T-cell (primary cell): ENCODE results near the gene PPT2. TPM values are rescaled to one million over a fixed set of nuclear protein-coding genes. Genes with fewer than 3 reads are reported as not detected.

Experiments
- ATAC-seq, 4 experiments: fragments of 200-7000 bp in 3 of 4; fragments of 150-1000 bp in 1 of 4; cut with Tn5 transposase; replicated peaks in 1 of 4; 1 replicate in 3 of 4; 2 replicates in 1 of 4; pipeline ENCODE4 v1.10.0; 2021; ENCODE audit warnings: moderate library complexity in 3 of 4, mild to moderate bottlenecking in 2 of 4, moderate number of reproducible peaks in 1 of 4
- CTCF ChIA-PET, 2 donors: fragments of 300-600 bp; sonication (Branson Sonifier 250); formaldehyde crosslinking; loops; one replicate each; lab custom pipeline; 2022; ENCODE audit warnings: antibody characterized with exemption in 2 of 2; lab: Charles Lee
- POLR2A ChIA-PET, 2 donors: fragments of 300-600 bp; sonication (Branson Sonifier 250); formaldehyde crosslinking; loops; one replicate each; lab custom pipeline; 2022; ENCODE audit warnings: antibody characterized with exemption in 2 of 2; lab: Charles Lee
- DNase-seq, 35 experiments: peaks; one replicate each; pipeline versions ENCODE4 v3.0.0 to v3.0.0-alpha.2; 2013 to 2023
- H3K27ac ChIP-seq: one replicate; pipeline ENCODE4 v1.5.1; 2013; ENCODE audit warnings: low read length
- H3K27me3 ChIP-seq, 2 experiments: replicated peaks in 1 of 2; 1 replicate in 1 of 2; 2 replicates in 1 of 2; pipeline versions ENCODE4 v1.6.1 to v1.7.0; 2013; ENCODE audit warnings: low read length in 1 of 2, mixed read lengths in 1 of 2; ENCODE audit not compliant: control insufficient read depth in 2 of 2, insufficient read depth in 2 of 2; ENCODE audit errors: extremely low read depth in 1 of 2
- H3K36me3 ChIP-seq, 2 donors: 1 replicate in 1 of 2; 2 replicates in 1 of 2; pipeline versions ENCODE4 v1.6.1 to v1.7.0; 2013; ENCODE audit warnings: low read length in 1 of 2; ENCODE audit not compliant: control insufficient read depth in 2 of 2, insufficient read depth in 1 of 2; ENCODE audit errors: extremely low read depth in 1 of 2
- H3K4me1 ChIP-seq, 2 experiments: 1 replicate in 1 of 2; 2 replicates in 1 of 2; pipeline versions ENCODE4 v1.6.1 to v1.7.0; 2013; ENCODE audit warnings: low read length in 2 of 2, mixed read lengths in 1 of 2; ENCODE audit not compliant: insufficient read depth in 2 of 2, control insufficient read depth in 1 of 2; ENCODE audit errors: extremely low read depth in 1 of 2
- H3K4me3 ChIP-seq, 2 donors: 1 replicate in 1 of 2; 2 replicates in 1 of 2; pipeline versions ENCODE4 v1.5.1 to v1.7.0; 2013; ENCODE audit warnings: mild to moderate bottlenecking in 2 of 2, low read length in 1 of 2, moderate library complexity in 1 of 2; ENCODE audit not compliant: control insufficient read depth in 1 of 2; ENCODE audit errors: extremely low read depth in 1 of 2
- H3K9me3 ChIP-seq: 2 replicates; pipeline ENCODE4 v1.7.0; 2013
- H3K27ac Mint-ChIP-seq, 2 donors: one replicate each; pipeline ENCODE4 v1.8.0; 2020 to 2021; ENCODE audit warnings: mild to moderate bottlenecking in 2 of 2, mixed read lengths in 2 of 2
- H3K27me3 Mint-ChIP-seq, 2 donors: one replicate each; pipeline ENCODE4 v1.8.0; 2021 to 2022; ENCODE audit warnings: mixed read lengths in 2 of 2
- H3K36me3 Mint-ChIP-seq: one replicate; pipeline ENCODE4 v1.8.0; 2021; ENCODE audit warnings: mixed read lengths
- H3K4me1 Mint-ChIP-seq, 3 donors: one replicate each; pipeline ENCODE4 v1.8.0; 2020 to 2022; ENCODE audit warnings: mixed read lengths in 3 of 3, mild to moderate bottlenecking in 1 of 3
- H3K4me3 Mint-ChIP-seq, 3 donors: one replicate each; pipeline ENCODE4 v1.8.0; 2020 to 2022; ENCODE audit warnings: mild to moderate bottlenecking in 3 of 3, mixed read lengths in 3 of 3, moderate library complexity in 3 of 3
- H3K9me3 Mint-ChIP-seq, 3 donors: one replicate each; pipeline ENCODE4 v1.8.0; 2020 to 2022; ENCODE audit warnings: mixed read lengths in 3 of 3
- WGBS: methylation state at CpG from one replicate; pipeline ENCODE4 v1.1.5; 2013; ENCODE audit warnings: missing lambda C conversion rate; ENCODE audit not compliant: insufficient coverage; 5-methylcytosine and 5-hydroxymethylcytosine counted together
- total RNA-seq, 35 experiments: library from RNA in 6 of 35; stranded (reverse) in 6 of 35; fragments of 120-200 nt in 1 of 35; gene quantifications; one replicate each; pipeline versions ENCODE4 v1.2.1 to v1.2.4 and lab custom pipeline; 2013 to 2026

The PPT2 gene
- total RNA-seq, 5 donors from 2014 or later (not counting 1 experiment from before 2014, with no cell fraction given): 11.2 to 25.6 (median 19.3) TPM

- no peak for ATAC-seq
- Mint-ChIP-seq H3K9me3 (no peaks in the 10 kb centered on the region), H3K4me3 (peak overlapping the region; percentile 72 to 91 (median 72)), H3K27ac (peak overlapping the region in 1 of 2 donors; percentile 41), H3K36me3 (no peaks in the 10 kb centered on the region), H3K4me1 (peaks cover 61 to 75% (median 74%) of the 10 kb centered on the region in 3 donors), H3K27me3 (peaks cover 6 to 40% of the 10 kb centered on the region in 2 donors)
- Histone ChIP-seq H3K9me3 (no peaks in the 10 kb centered on the region), H3K27me3 (peaks cover 5 to 49% of the 10 kb centered on the region in 2 experiments), H3K4me1 (peaks cover 6 to 77% of the 10 kb centered on the region in 2 experiments), H3K27ac (no peak overlapping the region), H3K4me3 (peak overlapping the region in 1 of 2 donors; percentile 26), H3K36me3 (no peaks in the 10 kb centered on the region)
- 86% methylated on average over 2 of the region's 8 CpGs for WGBS
- DNase-seq: peak in 3 of 35 experiments; percentile 22 to 32 (median 30)
- POLR2A ChIA-PET: interaction anchor here in 1 of 2 donors (0.5 to 0.7 kb wide), 2 partner anchors 10 to 46 kb away, joined by 5 to 15 read pairs; no protein-coding TSS in a partner anchor
- CTCF ChIA-PET: interaction anchor here in 1 of 2 donors (0.6 kb wide), 2 partner anchors 8 to 92 kb away, joined by 3 to 5 read pairs; no protein-coding TSS in a partner anchor
Observed at GRCh38 chr6:32151181-32151862, 2.6 kb upstream of the PPT2 start.

- WGBS: no CpG with 5 or more reads among the region's 24 CpGs
- ChIA-PET CTCF (interaction anchor here (0.6 kb wide), 2 partner anchors 9 to 35 kb away, joined by 5 read pairs; no protein-coding TSS in a partner anchor), POLR2A (interaction anchor here in 1 of 2 donors (0.7 kb wide), 1 partner anchor 47 kb away, joined by 15 read pairs; no protein-coding TSS in a partner anchor)
- Mint-ChIP-seq H3K27ac (peak within 1 kb of the TSS; percentile 70 to 71), H3K4me1 (peaks cover 61 to 74% (median 72%) of the 10 kb centered on the region in 3 donors), H3K36me3 (no peaks in the 10 kb centered on the region), H3K27me3 (peaks cover 6 to 36% of the 10 kb centered on the region in 2 donors), H3K4me3 (peak within 1 kb of the TSS; percentile 72 to 97 (median 91)), H3K9me3 (no peaks in the 10 kb centered on the region)
- H3K4me3 ChIP-seq: peak within 1 kb of the TSS in 1 of 2 donors; percentile 26
- H3K4me1 ChIP-seq: peaks cover 6 to 76% of the 10 kb centered on the region in 2 experiments
- H3K27ac ChIP-seq: no peak within 1 kb of the TSS
- DNase-seq: peak in 3 of 35 experiments; percentile 11 to 27 (median 14)
- no peak for ATAC-seq
- H3K36me3 ChIP-seq: no peaks in the 10 kb centered on the region
- no peaks in the 10 kb centered on the region for H3K9me3 ChIP-seq
- H3K27me3 ChIP-seq: peaks cover 3 to 49% of the 10 kb centered on the region in 2 experiments
Observed at GRCh38 chr6:32151863-32152768, 1.8 kb upstream of the PPT2 start, which contains the start of gene PRRT1. PRRT1 (minus strand) TSS chr6:32151939; CDS start chr6:32151827, 112 bp downstream.

- DNase-seq: no peak
- Mint-ChIP-seq H3K4me1 (peaks cover 59 to 73% (median 66%) of the 10 kb centered on the region in 3 donors), H3K36me3 (peaks cover 7% of the 10 kb centered on the region), H3K4me3 (peak overlapping the region; percentile 65 to 97 (median 91)), H3K27me3 (peaks cover 6 to 34% of the 10 kb centered on the region in 2 donors), H3K9me3 (no peaks in the 10 kb centered on the region), H3K27ac (peak overlapping the region; percentile 55 to 71)
- peak overlapping the region; percentile 81 for H3K27ac ChIP-seq
- H3K4me3 ChIP-seq: no peak overlapping the region
- peaks cover 6 to 71% of the 10 kb centered on the region in 2 experiments for H3K4me1 ChIP-seq
- H3K36me3 ChIP-seq: peaks cover 2 to 5% of the 10 kb centered on the region in 2 donors
- POLR2A ChIA-PET: no interaction called here
- WGBS: 77% methylated on average over 17 of the region's 35 CpGs
- peaks cover under 1 to 43% of the 10 kb centered on the region in 2 experiments for H3K27me3 ChIP-seq
- no peaks in the 10 kb centered on the region for H3K9me3 ChIP-seq
- CTCF ChIA-PET: interaction anchor here in 1 of 2 donors (0.6 kb wide), 1 partner anchor 36 kb away, joined by 5 read pairs; no protein-coding TSS in a partner anchor
- ATAC-seq: no peak
Observed at GRCh38 chr6:32152769-32153563, 975 bp upstream of the PPT2 start.

- Histone ChIP-seq H3K9me3 (no peaks in the 10 kb centered on the region), H3K36me3 (peaks cover 6% of the 10 kb centered on the region in 2 donors), H3K27me3 (peaks cover 0 to 26% of the 10 kb centered on the region in 2 experiments), H3K27ac (peak overlapping the region; percentile 81), H3K4me3 (peak overlapping the region; percentile 92), H3K4me1 (peaks cover 6 to 55% of the 10 kb centered on the region in 2 experiments)
- peak overlapping the region; percentile 91 to 97 (median 94) for H3K4me3 Mint-ChIP-seq
- ChIA-PET CTCF (interaction anchor here in 1 of 2 donors (0.6 to 1.0 kb wide), 2 partner anchors 36 to 248 kb away, joined by 3 read pairs; no protein-coding TSS in a partner anchor), POLR2A (interaction anchor here in 1 of 2 donors (0.6 kb wide), 1 partner anchor 1447 kb away, joined by 5 read pairs; no protein-coding TSS in a partner anchor)
- peak overlapping the region; percentile 75 to 93 for H3K27ac Mint-ChIP-seq
- peaks cover 14% of the 10 kb centered on the region for H3K36me3 Mint-ChIP-seq
- ATAC-seq (peak; percentile 70 to 80 (median 78)), DNase-seq (peak; percentile 34 to 79 (median 54))
- peaks cover 5 to 22% of the 10 kb centered on the region in 2 donors for H3K27me3 Mint-ChIP-seq
- H3K4me1 Mint-ChIP-seq: peaks cover 46 to 60% (median 53%) of the 10 kb centered on the region in 3 donors
- H3K9me3 Mint-ChIP-seq: no peaks in the 10 kb centered on the region
- under 1% methylated on average over 22 of the region's 34 CpGs for WGBS
Observed at GRCh38 chr6:32154514-32155161, 697 bp downstream of the PPT2 start.

GRCh38 chr6:32156891-32157290 lies 3.0 kb downstream of the PPT2 start:
- ChIA-PET POLR2A (no interaction called here), CTCF (no interaction called here)
- H3K36me3 Mint-ChIP-seq: peaks cover 14% of the 10 kb centered on the region
- peaks cover 0 to 7% of the 10 kb centered on the region in 2 donors for H3K27me3 Mint-ChIP-seq
- ATAC-seq: no peak
- no peak for DNase-seq
- H3K27ac Mint-ChIP-seq: no peak overlapping the region
- no peaks in the 10 kb centered on the region for H3K9me3 ChIP-seq
- peaks cover 0 to 11% of the 10 kb centered on the region in 2 experiments for H3K27me3 ChIP-seq
- no CpG with 5 or more reads among the region's 9 CpGs for WGBS
- H3K4me1 ChIP-seq: peaks cover 6 to 40% of the 10 kb centered on the region in 2 experiments
- peaks cover 6% of the 10 kb centered on the region in 2 donors for H3K36me3 ChIP-seq
- no peak overlapping the region for H3K4me3 Mint-ChIP-seq
- H3K4me1 Mint-ChIP-seq: peaks cover 32 to 38% (median 38%) of the 10 kb centered on the region in 3 donors
- H3K27ac ChIP-seq: no peak overlapping the region
- H3K4me3 ChIP-seq: no peak overlapping the region
- no peaks in the 10 kb centered on the region for H3K9me3 Mint-ChIP-seq
